ENCODE results near the gene PPP3CA. TPM values are rescaled to one million over a fixed set of nuclear protein-coding genes. Genes with fewer than 3 reads are reported as not detected.

PPP3CA gene
- total RNA-seq, 1 experiment from 2014 or later, result 9.1 TPM

DNA sequence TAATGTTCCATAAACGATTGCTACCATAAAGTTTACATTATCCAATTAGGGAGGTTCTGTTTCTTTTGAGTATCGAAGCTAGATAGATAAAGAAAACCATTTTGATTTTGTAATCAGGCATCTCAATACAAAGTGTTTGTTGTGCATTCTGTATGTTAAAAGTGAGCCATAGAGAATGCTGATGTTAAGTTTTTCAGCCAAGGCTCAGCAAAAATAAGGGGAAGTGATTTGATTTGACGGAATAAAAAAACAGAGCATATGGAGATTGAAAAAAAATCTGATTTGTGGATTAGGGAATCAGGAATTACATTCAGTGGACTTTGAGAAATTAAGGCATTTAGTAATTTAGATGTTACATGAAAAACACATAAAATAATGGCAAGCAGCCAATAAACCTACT lies 314.8 kb downstream of the PPP3CA start:
- no peak for DNase-seq
- H2AFZ ChIP-seq (ENCODE audit: low read length), result no peak overlapping the region
- H3K27me3 ChIP-seq (ENCODE audit: low read length), result no peaks in the 10 kb centered on the region
- no peaks in the 10 kb centered on the region for H3K9me2 ChIP-seq (replicated peaks; ENCODE audit: insufficient read depth, low read length)
- H3K4me2 ChIP-seq (ENCODE audit: low read depth, low read length, poor library complexity, severe bottlenecking), result no peak overlapping the region
- no peak overlapping the region for H3K4me3 ChIP-seq (ENCODE audit: low read length)
- no peaks in the 10 kb centered on the region for H3K4me1 ChIP-seq (ENCODE audit: low read length)
- no peaks in the 10 kb centered on the region for H3K9me3 ChIP-seq (ENCODE audit: low read length)
- H4K20me1 ChIP-seq (ENCODE audit: insufficient read depth, low read depth, low read length), result no peaks in the 10 kb centered on the region
- H3K36me3 ChIP-seq (ENCODE audit: insufficient read depth, low read length), result no peaks in the 10 kb centered on the region
- no peaks in the 10 kb centered on the region for H3K79me2 ChIP-seq (ENCODE audit: low read length)
- no peak overlapping the region for H3K9ac ChIP-seq (ENCODE audit: low read length)
- no peak overlapping the region for H3K27ac ChIP-seq (ENCODE audit: low read length)

DNA sequence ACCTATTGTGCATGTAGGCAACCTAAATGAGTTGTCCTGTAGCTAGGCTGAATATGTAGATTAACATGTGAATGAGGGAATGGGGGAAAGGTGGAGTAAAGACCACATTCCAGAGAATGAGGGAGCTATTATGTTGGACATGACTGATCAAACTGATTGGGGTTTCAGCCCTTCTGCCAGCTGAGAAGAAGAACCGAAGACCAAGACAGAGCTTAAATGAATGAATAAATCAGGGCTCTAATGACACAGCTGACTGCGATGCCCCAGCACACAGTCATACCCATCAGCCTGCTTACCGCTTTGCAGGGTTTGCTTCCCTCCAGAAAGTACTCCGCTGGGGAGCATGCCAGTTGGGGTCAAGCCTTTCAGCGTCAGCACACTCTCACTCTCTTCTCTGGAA lies 315.4 kb downstream of the PPP3CA start:
- H3K4me2 ChIP-seq (ENCODE audit: low read depth, low read length, poor library complexity, severe bottlenecking), result no peak overlapping the region
- no peak overlapping the region for H3K27ac ChIP-seq (ENCODE audit: low read length)
- no peaks in the 10 kb centered on the region for H3K36me3 ChIP-seq (ENCODE audit: insufficient read depth, low read length)
- H3K79me2 ChIP-seq (ENCODE audit: low read length), result no peaks in the 10 kb centered on the region
- H4K20me1 ChIP-seq (ENCODE audit: insufficient read depth, low read depth, low read length), result no peaks in the 10 kb centered on the region
- no peaks in the 10 kb centered on the region for H3K4me1 ChIP-seq (ENCODE audit: low read length)
- no peak overlapping the region for H2AFZ ChIP-seq (ENCODE audit: low read length)
- DNase-seq, result no peak
- H3K9ac ChIP-seq (ENCODE audit: low read length), result no peak overlapping the region
- no peak overlapping the region for H3K4me3 ChIP-seq (ENCODE audit: low read length)
- no peaks in the 10 kb centered on the region for H3K9me3 ChIP-seq (ENCODE audit: low read length)
- no peaks in the 10 kb centered on the region for H3K27me3 ChIP-seq (ENCODE audit: low read length)
- H3K9me2 ChIP-seq (replicated peaks; ENCODE audit: insufficient read depth, low read length), result no peaks in the 10 kb centered on the region

DNA sequence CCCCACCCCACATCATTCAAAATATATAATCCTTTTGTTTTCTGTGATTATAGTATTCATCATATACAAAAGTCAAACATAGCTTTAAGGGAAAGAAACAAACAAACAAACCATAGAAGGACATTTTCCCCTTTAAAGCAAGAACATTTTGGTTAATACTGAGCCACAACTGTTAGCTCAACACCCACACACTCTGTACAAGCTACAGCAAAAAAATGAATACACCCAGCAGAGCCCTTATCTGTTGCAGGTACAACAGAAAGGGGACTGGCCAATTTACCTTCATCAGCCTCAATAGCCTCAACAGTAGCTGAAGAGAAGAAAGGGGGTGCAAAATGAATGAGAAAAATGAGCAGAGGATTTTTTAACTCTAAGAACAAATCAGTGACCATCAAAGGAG lies 318.4 kb downstream of the PPP3CA start:
- H3K9ac ChIP-seq (ENCODE audit: low read length), result no peak overlapping the region
- no peak for DNase-seq
- no peaks in the 10 kb centered on the region for H3K79me2 ChIP-seq (ENCODE audit: low read length)
- no peak overlapping the region for H3K27ac ChIP-seq (ENCODE audit: low read length)
- no peaks in the 10 kb centered on the region for H3K9me2 ChIP-seq (replicated peaks; ENCODE audit: insufficient read depth, low read length)
- H3K4me1 ChIP-seq (ENCODE audit: low read length), result no peaks in the 10 kb centered on the region
- H3K4me3 ChIP-seq (ENCODE audit: low read length), result no peak overlapping the region
- H4K20me1 ChIP-seq (ENCODE audit: insufficient read depth, low read depth, low read length), result no peaks in the 10 kb centered on the region
- no peaks in the 10 kb centered on the region for H3K27me3 ChIP-seq (ENCODE audit: low read length)
- no peaks in the 10 kb centered on the region for H3K9me3 ChIP-seq (ENCODE audit: low read length)
- H3K4me2 ChIP-seq (ENCODE audit: low read depth, low read length, poor library complexity, severe bottlenecking), result no peak overlapping the region
- no peak overlapping the region for H2AFZ ChIP-seq (ENCODE audit: low read length)
- no peaks in the 10 kb centered on the region for H3K36me3 ChIP-seq (ENCODE audit: insufficient read depth, low read length)

DNA sequence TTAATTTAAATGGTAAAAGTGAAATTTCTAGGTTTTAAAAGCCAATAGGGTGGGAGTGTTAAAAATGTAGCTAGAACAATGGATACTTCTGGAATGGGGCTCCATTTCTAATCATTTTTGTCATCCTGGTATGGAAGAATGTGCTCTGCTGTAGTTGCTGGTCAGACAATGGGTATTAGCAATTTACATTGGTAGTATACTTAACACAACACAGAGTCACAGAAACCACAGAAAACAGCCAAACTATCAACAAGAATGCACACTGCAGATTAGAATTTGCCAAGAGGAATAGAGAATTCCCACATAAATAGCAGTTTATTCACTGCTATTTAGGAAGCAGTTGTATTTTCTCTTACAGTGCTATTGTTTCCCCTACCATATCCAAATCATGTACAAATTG lies 319.6 kb downstream of the PPP3CA start:
- no peak overlapping the region for H3K9ac ChIP-seq (ENCODE audit: low read length)
- no peaks in the 10 kb centered on the region for H3K79me2 ChIP-seq (ENCODE audit: low read length)
- H3K9me2 ChIP-seq (replicated peaks; ENCODE audit: insufficient read depth, low read length), result no peaks in the 10 kb centered on the region
- H4K20me1 ChIP-seq (ENCODE audit: insufficient read depth, low read depth, low read length), result no peaks in the 10 kb centered on the region
- no peaks in the 10 kb centered on the region for H3K27me3 ChIP-seq (ENCODE audit: low read length)
- no peaks in the 10 kb centered on the region for H3K9me3 ChIP-seq (ENCODE audit: low read length)
- no peak overlapping the region for H3K4me2 ChIP-seq (ENCODE audit: low read depth, low read length, poor library complexity, severe bottlenecking)
- H3K4me3 ChIP-seq (ENCODE audit: low read length), result no peak overlapping the region
- no peak overlapping the region for H3K27ac ChIP-seq (ENCODE audit: low read length)
- DNase-seq, result no peak
- no peaks in the 10 kb centered on the region for H3K4me1 ChIP-seq (ENCODE audit: low read length)
- H2AFZ ChIP-seq (ENCODE audit: low read length), result no peak overlapping the region
- H3K36me3 ChIP-seq (ENCODE audit: insufficient read depth, low read length), result no peaks in the 10 kb centered on the region

DNA sequence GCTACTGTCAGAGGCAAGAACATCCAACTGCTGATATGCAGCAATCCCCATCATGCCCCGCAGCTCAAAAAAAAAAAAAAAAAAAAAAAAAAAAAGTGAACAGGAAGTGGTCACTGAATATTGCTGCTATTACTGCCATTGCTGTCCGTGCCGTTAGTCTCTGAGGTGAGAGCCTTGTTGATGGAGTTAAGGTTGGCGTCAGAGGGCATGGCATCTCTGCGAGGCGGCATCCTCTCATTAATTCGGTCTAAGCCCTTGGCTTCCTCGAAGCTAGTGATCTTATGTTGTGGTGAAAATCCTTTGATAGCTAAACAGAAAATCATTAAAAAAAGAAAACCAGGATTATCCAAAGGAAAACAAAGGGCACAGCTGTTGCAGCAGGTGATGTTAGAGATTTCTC lies 321.6 kb downstream of the PPP3CA start:
- H3K79me2 ChIP-seq (ENCODE audit: low read length), result no peaks in the 10 kb centered on the region
- H3K9me3 ChIP-seq (ENCODE audit: low read length), result no peaks in the 10 kb centered on the region
- no peaks in the 10 kb centered on the region for H3K4me1 ChIP-seq (ENCODE audit: low read length)
- H2AFZ ChIP-seq (ENCODE audit: low read length), result no peak overlapping the region
- H3K36me3 ChIP-seq (ENCODE audit: insufficient read depth, low read length), result no peaks in the 10 kb centered on the region
- DNase-seq, result no peak
- no peaks in the 10 kb centered on the region for H3K9me2 ChIP-seq (replicated peaks; ENCODE audit: insufficient read depth, low read length)
- no peaks in the 10 kb centered on the region for H4K20me1 ChIP-seq (ENCODE audit: insufficient read depth, low read depth, low read length)
- no peaks in the 10 kb centered on the region for H3K27me3 ChIP-seq (ENCODE audit: low read length)
- H3K4me2 ChIP-seq (ENCODE audit: low read depth, low read length, poor library complexity, severe bottlenecking), result no peak overlapping the region
- H3K4me3 ChIP-seq (ENCODE audit: low read length), result no peak overlapping the region
- H3K27ac ChIP-seq (ENCODE audit: low read length), result no peak overlapping the region
- H3K9ac ChIP-seq (ENCODE audit: low read length), result no peak overlapping the region

DNA sequence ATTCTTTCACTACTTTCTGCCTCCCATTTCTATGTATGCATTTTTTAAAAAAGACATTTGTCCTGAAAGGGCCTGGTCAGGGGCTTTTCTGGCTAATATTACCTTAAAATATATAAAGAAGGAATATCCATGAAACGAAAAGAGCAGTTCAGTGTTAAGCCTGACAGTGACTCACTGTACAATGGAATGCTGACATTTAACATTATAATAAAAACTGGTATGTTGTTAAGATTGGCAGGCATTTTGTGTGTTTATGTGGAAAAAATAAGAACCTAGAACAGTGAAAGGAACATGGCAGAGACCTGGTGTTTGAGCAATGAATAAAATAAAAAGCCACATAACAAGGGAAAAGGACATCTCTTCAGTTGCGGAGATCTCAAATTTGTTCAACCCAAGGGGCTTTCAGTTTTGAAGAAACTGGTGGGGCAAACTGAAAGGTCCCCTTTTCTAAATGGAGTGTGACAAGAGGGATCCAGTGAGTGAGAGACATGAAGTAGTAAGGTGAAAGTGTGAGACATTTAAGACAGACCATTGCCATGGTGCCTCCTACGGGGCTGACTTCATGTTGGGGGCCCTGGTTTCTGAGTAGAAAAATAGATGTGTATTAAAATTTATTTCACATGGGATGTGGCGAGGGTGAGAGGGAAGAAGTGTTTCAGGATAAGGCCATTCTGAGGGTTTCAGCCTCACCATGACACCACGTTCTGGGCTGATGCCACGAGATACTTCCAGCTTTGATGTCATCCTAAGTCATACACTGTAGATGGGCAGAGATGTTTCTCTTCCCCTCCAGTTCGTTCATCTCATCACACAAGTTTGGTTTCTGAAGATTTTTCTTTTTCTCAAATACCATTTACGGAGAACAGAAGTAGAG lies 324.9 kb downstream of the PPP3CA start:
- no peaks in the 10 kb centered on the region for H4K20me1 ChIP-seq (ENCODE audit: insufficient read depth, low read depth, low read length)
- H3K79me2 ChIP-seq (ENCODE audit: low read length), result no peaks in the 10 kb centered on the region
- no peak for DNase-seq
- H3K27ac ChIP-seq (ENCODE audit: low read length), result no peak overlapping the region
- no peak overlapping the region for H3K4me2 ChIP-seq (ENCODE audit: low read depth, low read length, poor library complexity, severe bottlenecking)
- H2AFZ ChIP-seq (ENCODE audit: low read length), result no peak overlapping the region
- no peaks in the 10 kb centered on the region for H3K27me3 ChIP-seq (ENCODE audit: low read length)
- no peaks in the 10 kb centered on the region for H3K9me3 ChIP-seq (ENCODE audit: low read length)
- H3K36me3 ChIP-seq (ENCODE audit: insufficient read depth, low read length), result no peaks in the 10 kb centered on the region
- no peaks in the 10 kb centered on the region for H3K9me2 ChIP-seq (replicated peaks; ENCODE audit: insufficient read depth, low read length)
- H3K4me3 ChIP-seq (ENCODE audit: low read length), result no peak overlapping the region
- no peaks in the 10 kb centered on the region for H3K4me1 ChIP-seq (ENCODE audit: low read length)
- no peak overlapping the region for H3K9ac ChIP-seq (ENCODE audit: low read length)

DNA sequence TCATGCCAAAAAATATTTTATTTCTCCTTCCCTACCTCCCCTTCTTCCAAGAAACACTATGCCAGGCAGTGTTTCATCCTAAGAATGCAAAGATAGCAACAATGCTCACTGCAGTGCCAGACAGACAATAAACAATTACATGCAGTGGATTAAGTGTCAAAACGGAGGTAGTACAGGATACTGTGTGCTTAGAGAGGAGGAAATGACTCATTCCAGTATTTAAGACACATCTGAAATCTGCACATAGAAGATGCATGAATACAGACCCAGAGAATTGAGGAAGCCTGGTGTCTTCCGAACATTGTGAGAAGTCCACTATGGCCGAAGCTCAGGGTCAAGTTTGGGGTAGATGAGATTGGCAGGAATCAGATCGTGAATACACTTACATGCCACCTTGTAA lies 326.4 kb downstream of the PPP3CA start:
- Histone ChIP-seq H2AFZ (ENCODE audit: low read length) (no peak overlapping the region), H3K9ac (ENCODE audit: low read length) (no peak overlapping the region), H3K79me2 (ENCODE audit: low read length) (no peaks in the 10 kb centered on the region), H3K9me3 (ENCODE audit: low read length) (no peaks in the 10 kb centered on the region), H3K9me2 (replicated peaks; ENCODE audit: insufficient read depth, low read length) (no peaks in the 10 kb centered on the region), H3K27ac (ENCODE audit: low read length) (no peak overlapping the region), H3K4me2 (ENCODE audit: low read depth, low read length, poor library complexity, severe bottlenecking) (no peak overlapping the region), H4K20me1 (ENCODE audit: insufficient read depth, low read depth, low read length) (no peaks in the 10 kb centered on the region), H3K36me3 (ENCODE audit: insufficient read depth, low read length) (no peaks in the 10 kb centered on the region), H3K4me3 (ENCODE audit: low read length) (no peak overlapping the region), H3K4me1 (ENCODE audit: low read length) (no peaks in the 10 kb centered on the region), H3K27me3 (ENCODE audit: low read length) (no peaks in the 10 kb centered on the region)
- no peak for DNase-seq

DNA sequence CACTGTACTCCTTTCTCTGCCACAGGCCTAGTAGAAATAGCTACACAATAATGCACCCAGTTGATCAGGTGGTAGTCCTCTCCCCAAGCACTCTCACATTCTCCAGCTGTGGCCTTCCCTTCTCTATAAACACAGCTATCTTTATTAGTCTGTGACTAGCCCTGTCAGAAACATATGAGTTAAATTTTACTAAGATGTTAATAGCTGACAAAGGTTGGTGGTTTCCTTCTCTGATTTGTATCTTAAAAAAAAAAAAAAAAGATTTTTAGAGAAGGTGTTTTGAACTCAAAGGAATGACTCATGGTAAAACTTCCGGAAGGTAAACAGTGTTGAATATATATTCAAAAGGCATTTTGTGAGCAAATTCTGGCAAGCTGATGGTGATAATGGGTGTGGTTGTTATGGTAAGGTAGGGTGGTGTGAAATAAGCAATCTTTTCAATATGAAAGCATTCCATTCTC lies 327.4 kb downstream of the PPP3CA start:
- Histone ChIP-seq H4K20me1 (ENCODE audit: insufficient read depth, low read depth, low read length) (no peaks in the 10 kb centered on the region), H2AFZ (ENCODE audit: low read length) (no peak overlapping the region), H3K79me2 (ENCODE audit: low read length) (no peaks in the 10 kb centered on the region), H3K4me3 (ENCODE audit: low read length) (no peak overlapping the region), H3K9ac (ENCODE audit: low read length) (no peak overlapping the region), H3K4me2 (ENCODE audit: low read depth, low read length, poor library complexity, severe bottlenecking) (no peak overlapping the region), H3K4me1 (ENCODE audit: low read length) (no peaks in the 10 kb centered on the region), H3K27ac (ENCODE audit: low read length) (no peak overlapping the region), H3K9me3 (ENCODE audit: low read length) (no peaks in the 10 kb centered on the region), H3K9me2 (replicated peaks; ENCODE audit: insufficient read depth, low read length) (no peaks in the 10 kb centered on the region), H3K36me3 (ENCODE audit: insufficient read depth, low read length) (no peaks in the 10 kb centered on the region), H3K27me3 (ENCODE audit: low read length) (no peaks in the 10 kb centered on the region)
- no peak for DNase-seq

Measured in Karpas-422 (cell line).